HG02763 (cell line): ENCODE data around the gene XIRP2.
A peak's percentile ranks its signal among the peaks of the same experiment; 100 is the strongest.

Source experiments
- ATAC-seq: cut with Tn5 transposase; IDR thresholded peaks from one replicate; pipeline ENCODE4 v1.9.1; 2021; ENCODE audit warnings: mild to moderate bottlenecking, moderate library complexity; ENCODE audit not compliant: unreplicated experiment

The XIRP2 gene

GRCh38 chr2:167271932-167272331, 383.7 kb downstream of the XIRP2 start:
- ATAC-seq, result no peak

GRCh38 chr2:167275046-167275445, 386.8 kb downstream of the XIRP2 start:
- no peak for ATAC-seq

DNA sequence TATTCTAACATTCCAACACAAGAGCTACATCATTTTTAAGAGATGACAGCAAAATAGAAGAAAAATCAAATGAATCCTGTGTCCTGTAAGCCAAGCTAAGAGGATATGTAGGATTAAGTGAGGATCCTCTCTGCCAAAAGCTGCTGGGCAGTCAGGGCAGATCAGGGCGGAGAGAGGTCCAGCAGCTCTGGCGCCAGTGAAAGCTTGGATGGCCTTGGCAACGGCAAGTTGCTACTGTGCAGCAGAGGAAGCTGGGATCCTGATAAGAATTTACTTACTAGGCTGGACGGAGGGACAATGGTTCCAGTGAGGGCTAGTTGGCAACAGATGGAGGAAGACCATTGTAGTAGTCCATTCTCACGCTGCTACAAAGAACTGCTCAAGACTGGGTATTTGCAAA, 391.5 kb downstream of the XIRP2 start:
- no peak for ATAC-seq

DNA sequence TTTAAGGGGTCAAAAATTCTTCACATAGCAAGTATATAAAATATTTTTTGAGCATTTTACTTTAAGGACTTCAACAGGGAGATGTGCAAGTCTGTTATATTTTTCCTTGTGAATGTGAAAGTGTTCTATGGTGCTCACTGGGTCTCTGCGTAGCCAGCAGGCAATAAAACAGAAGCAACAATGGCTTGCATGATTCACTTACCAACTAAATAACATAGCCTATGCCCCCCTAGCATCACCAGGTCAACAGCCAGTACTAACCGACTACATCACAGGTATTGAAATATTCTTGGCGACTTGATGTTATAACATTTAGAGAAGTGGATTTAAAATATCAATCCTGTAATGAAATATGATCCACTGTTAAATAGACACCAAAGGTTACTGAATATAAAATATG, 398.9 kb downstream of the XIRP2 start:
- no peak for ATAC-seq

GRCh38 chr2:167289651-167290410, 401.6 kb downstream of the XIRP2 start:
- no peak for ATAC-seq

DNA sequence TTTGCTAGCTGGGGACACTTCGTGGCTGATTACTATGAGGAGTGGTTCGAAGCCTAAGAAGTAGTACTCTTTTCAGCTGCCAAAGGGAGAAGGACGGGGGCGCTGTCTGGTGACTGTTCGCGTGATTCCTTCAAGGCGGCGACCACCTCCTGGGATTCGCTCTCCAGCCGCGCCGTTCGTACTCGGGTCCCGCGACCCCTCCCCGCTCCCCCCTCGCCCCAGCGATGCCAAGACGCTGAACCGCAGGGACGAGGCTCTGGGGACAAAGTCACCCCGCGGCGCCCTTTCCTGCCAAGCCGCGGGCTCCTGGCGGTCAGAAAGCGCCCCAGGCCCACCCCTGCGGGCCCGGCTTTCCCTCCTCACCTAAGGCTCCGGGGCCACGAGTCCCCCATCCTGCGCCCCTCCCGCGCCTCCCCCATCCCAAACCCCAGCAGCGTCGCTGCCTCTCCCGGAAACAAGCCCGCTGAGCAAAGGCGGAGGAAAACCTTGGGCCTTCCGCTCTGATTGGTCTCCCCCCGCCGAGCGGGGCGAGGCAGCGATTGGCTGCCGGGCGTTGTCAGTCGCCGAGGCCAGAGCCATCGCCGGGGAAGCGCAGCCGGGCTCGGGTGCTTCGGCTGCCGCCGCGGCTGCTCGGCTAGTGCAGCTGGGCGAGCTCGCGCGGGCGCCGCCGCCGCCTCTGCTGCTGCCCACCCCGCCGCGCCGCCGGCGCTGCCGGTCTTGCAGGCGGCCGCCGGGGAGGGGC, 404.3 kb downstream of the XIRP2 start, which contains the start of gene B3GALT1:
Gene B3GALT1, plus strand, starts transcription at position 572 of the 742 bp plus-strand sequence.
- ATAC-seq, result peak; percentile 99

DNA sequence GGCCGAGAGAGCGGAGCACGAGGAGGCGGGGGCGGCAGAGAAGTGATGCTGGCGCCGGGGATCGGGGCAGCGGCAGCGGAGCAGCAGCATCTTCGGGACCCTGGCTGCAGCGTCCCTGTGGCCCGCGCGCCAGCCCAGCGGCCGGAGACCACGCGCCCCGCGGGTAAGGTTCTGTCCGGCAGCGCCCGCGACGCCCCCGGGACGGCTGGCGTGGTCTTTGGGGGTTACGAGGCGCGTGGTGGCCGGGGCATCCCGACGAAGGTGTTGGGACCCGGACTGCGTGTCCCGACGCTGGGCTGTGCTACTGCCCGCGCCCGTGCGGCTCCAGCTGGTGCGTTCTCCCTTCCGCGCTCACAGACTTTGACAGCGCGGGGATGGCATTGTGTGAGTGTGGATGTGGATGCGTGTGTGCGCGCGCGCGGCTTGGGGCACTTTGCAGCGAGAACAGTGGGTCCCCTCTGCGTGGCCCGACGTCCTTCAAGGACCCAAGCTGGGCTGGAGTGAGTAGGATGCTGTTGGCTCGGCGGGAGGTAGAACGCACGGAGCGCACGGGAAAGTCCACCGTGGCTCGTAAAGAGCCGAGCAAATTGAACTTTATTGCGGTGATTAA, 405.0 kb downstream of the XIRP2 start:
- ATAC-seq, result no peak

- ATAC-seq, result no peak
These were observed 405.9 kb downstream of the XIRP2 start for GRCh38 chr2:167293943-167294775.

GRCh38 chr2:167294776-167295140, 406.5 kb downstream of the XIRP2 start:
- no peak for ATAC-seq

DNA sequence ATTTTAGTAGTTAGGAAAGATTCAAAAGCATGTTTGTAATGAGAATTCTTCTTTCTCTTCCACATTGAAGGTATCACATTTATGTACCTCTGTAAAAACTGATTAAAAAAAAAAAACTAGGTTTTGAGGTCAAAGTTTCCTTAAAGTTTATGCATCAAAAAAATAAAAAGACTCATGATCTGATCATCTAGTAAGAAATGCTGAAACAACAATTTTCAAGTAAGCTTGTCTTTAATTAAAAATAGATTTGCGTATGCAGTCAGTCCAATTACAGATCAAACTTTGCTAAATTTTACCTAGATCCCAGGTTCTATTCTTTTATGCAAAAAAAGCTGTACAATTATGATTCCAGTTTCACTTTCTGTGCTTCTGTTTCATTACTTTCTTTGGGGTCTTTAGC, 409.0 kb downstream of the XIRP2 start:
- ATAC-seq, result no peak

GRCh38 chr2:167298017-167298416, 409.7 kb downstream of the XIRP2 start:
- no peak for ATAC-seq
